ENCODE measurements around the gene PRSS27. TPM values are rescaled to one million over a fixed set of nuclear protein-coding genes. Genes with fewer than 3 reads are reported as not detected.

Gene PRSS27
- polyA plus RNA-seq (ENCODE audit: insufficient read length in 4 of 4), result 1 to 10 TPM in 2 of 4 donors, under 1 TPM in 2; 0.73 to 1.9 (median 1.0) TPM

GRCh38 chr16:2720064-2720457 lies at the start of gene PRSS27:
Gene PRSS27, minus strand, starts transcription at chr16:2720224. Its CDS starts 64 bp downstream, at chr16:2720160.
- DNase-seq (ENCODE audit: low read depth in 4 of 4, low spot score in 3 of 4), result no peak

- no peak for DNase-seq (ENCODE audit: low read depth in 4 of 4, low spot score in 3 of 4)
Measured at GRCh38 chr16:2769675-2770056, 49.6 kb upstream of the PRSS27 start.

GRCh38 chr16:2769100-2769529 lies 49.1 kb upstream of the PRSS27 start:
- no peak for DNase-seq (ENCODE audit: low read depth in 4 of 4, low spot score in 3 of 4)

- no peak for DNase-seq (ENCODE audit: low read depth in 4 of 4, low spot score in 3 of 4)
Measured at GRCh38 chr16:2768403-2769089, 48.5 kb upstream of the PRSS27 start.

- no peak for DNase-seq (ENCODE audit: low read depth in 4 of 4, low spot score in 3 of 4)
Measured at GRCh38 chr16:2767891-2768290, 47.9 kb upstream of the PRSS27 start.

- DNase-seq (ENCODE audit: low read depth in 4 of 4, low spot score in 3 of 4), result no peak
Measured at GRCh38 chr16:2767140-2767731, 47.2 kb upstream of the PRSS27 start.

- no peak for DNase-seq (ENCODE audit: low read depth in 4 of 4, low spot score in 3 of 4)
Measured at GRCh38 chr16:2766430-2767139, 46.6 kb upstream of the PRSS27 start.

GRCh38 chr16:2765462-2766404 lies 45.7 kb upstream of the PRSS27 start:
- no peak for DNase-seq (ENCODE audit: low read depth in 4 of 4, low spot score in 3 of 4)

GRCh38 chr16:2764718-2765117 lies 44.7 kb upstream of the PRSS27 start:
- no peak for DNase-seq (ENCODE audit: low read depth in 4 of 4, low spot score in 3 of 4)

- DNase-seq (ENCODE audit: low read depth in 4 of 4, low spot score in 3 of 4), result no peak
Measured at GRCh38 chr16:2763173-2763572, 43.1 kb upstream of the PRSS27 start.

- DNase-seq (ENCODE audit: low read depth in 4 of 4, low spot score in 3 of 4), result no peak
Measured at GRCh38 chr16:2762711-2763110, 42.7 kb upstream of the PRSS27 start.

- DNase-seq (ENCODE audit: low read depth in 4 of 4, low spot score in 3 of 4), result no peak
Measured at GRCh38 chr16:2761886-2762583, 42.0 kb upstream of the PRSS27 start.

GRCh38 chr16:2761472-2761871 lies 41.4 kb upstream of the PRSS27 start:
- DNase-seq (ENCODE audit: low read depth in 4 of 4, low spot score in 3 of 4), result no peak

GRCh38 chr16:2757344-2757743 lies 37.3 kb upstream of the PRSS27 start:
- no peak for DNase-seq (ENCODE audit: low read depth in 4 of 4, low spot score in 3 of 4)

- no peak for DNase-seq (ENCODE audit: low read depth in 4 of 4, low spot score in 3 of 4)
Measured at GRCh38 chr16:2756288-2757015, 36.4 kb upstream of the PRSS27 start.

GRCh38 chr16:2755158-2755557 lies 35.1 kb upstream of the PRSS27 start:
- no peak for DNase-seq (ENCODE audit: low read depth in 4 of 4, low spot score in 3 of 4)

GRCh38 chr16:2753733-2754020 lies 33.7 kb upstream of the PRSS27 start:
- DNase-seq (ENCODE audit: low read depth in 4 of 4, low spot score in 3 of 4), result no peak

- peak; percentile 62 to 70 (median 67) for DNase-seq (ENCODE audit: low read depth in 4 of 4, low spot score in 3 of 4)
Measured at GRCh38 chr16:2752850-2753732, 33.1 kb upstream of the PRSS27 start.
